ENCODE results near the gene C3orf49.
A peak's percentile ranks its signal among the peaks of the same experiment; 100 is the strongest.

Gene C3orf49

GRCh38 chr3:63875510-63875909 lies 56.4 kb downstream of the C3orf49 start:
- in situ Hi-C loops (cut with HindIII; ENCODE audit: low sequenced_read_pairs), result no loop called here
- TF ChIP-seq CTCF (IDR thresholded peaks at IDR 0.05; ENCODE audit: low read depth, low read length), result no peak
- H3K4me3 ChIP-seq (ENCODE audit: low read depth, low read length), result no peak overlapping the region
- no peak for DNase-seq (ENCODE audit: low read depth, low spot score)

- DNase-seq (ENCODE audit: low read depth, low spot score), result no peak
- H3K4me3 ChIP-seq (ENCODE audit: low read depth, low read length), result no peak overlapping the region
- in situ Hi-C loops (cut with HindIII; ENCODE audit: low sequenced_read_pairs), result no loop called here
- no peak for TF ChIP-seq CTCF (IDR thresholded peaks at IDR 0.05; ENCODE audit: low read depth, low read length)
Measured at GRCh38 chr3:63876260-63876659, 57.2 kb downstream of the C3orf49 start.

- H3K4me3 ChIP-seq (ENCODE audit: low read depth, low read length), result no peak overlapping the region
- in situ Hi-C loops (cut with HindIII; ENCODE audit: low sequenced_read_pairs), result no loop called here
- no peak for TF ChIP-seq CTCF (IDR thresholded peaks at IDR 0.05; ENCODE audit: low read depth, low read length)
- peak; percentile 42 for DNase-seq (ENCODE audit: low read depth, low spot score)
Measured at GRCh38 chr3:63877737-63878393, 58.8 kb downstream of the C3orf49 start.

GRCh38 chr3:63878394-63879060 lies 59.4 kb downstream of the C3orf49 start:
- H3K4me3 ChIP-seq (ENCODE audit: low read depth, low read length), result no peak overlapping the region
- no peak for TF ChIP-seq CTCF (IDR thresholded peaks at IDR 0.05; ENCODE audit: low read depth, low read length)
- in situ Hi-C loops (cut with HindIII; ENCODE audit: low sequenced_read_pairs), result no loop called here
- no peak for DNase-seq (ENCODE audit: low read depth, low spot score)

GRCh38 chr3:63880653-63881052 lies 61.6 kb downstream of the C3orf49 start:
- no peak for TF ChIP-seq CTCF (IDR thresholded peaks at IDR 0.05; ENCODE audit: low read depth, low read length)
- in situ Hi-C loops (cut with HindIII; ENCODE audit: low sequenced_read_pairs), result no loop called here
- DNase-seq (ENCODE audit: low read depth, low spot score), result no peak
- no peak overlapping the region for H3K4me3 ChIP-seq (ENCODE audit: low read depth, low read length)

- in situ Hi-C loops (cut with HindIII; ENCODE audit: low sequenced_read_pairs), result no loop called here
- TF ChIP-seq CTCF (IDR thresholded peaks at IDR 0.05; ENCODE audit: low read depth, low read length), result no peak
- H3K4me3 ChIP-seq (ENCODE audit: low read depth, low read length), result no peak overlapping the region
- DNase-seq (ENCODE audit: low read depth, low spot score), result no peak
Measured at GRCh38 chr3:63886858-63887257, 67.8 kb downstream of the C3orf49 start.
